SK-N-MC (cell line): ENCODE measurements around the gene RASSF4.
A peak's percentile ranks its signal among the peaks of the same experiment; 100 is the strongest.

Source experiments
- DNase-seq: peaks from one replicate; pipeline ENCODE4 v3.0.0-alpha.2; 2011; ENCODE audit warnings: low read depth, low spot score
- H3K27ac ChIP-seq: fragments of 200-600 bp; sonication (generic); 2 replicates; pipeline ENCODE4 v1.5.1; 2016; ENCODE audit warnings: mixed run types
- H3K36me3 ChIP-seq: fragments of 200-600 bp; sonication (generic); 2 replicates; pipeline ENCODE4 v1.6.1; 2017; ENCODE audit warnings: antibody characterized with exemption, low read length, mixed read lengths; ENCODE audit not compliant: insufficient read depth
- H3K4me3 ChIP-seq: fragments of 200-600 bp; sonication (generic); 2 replicates; pipeline ENCODE4 v1.5.1; 2016
- H3K9ac ChIP-seq: fragments of 200-600 bp; sonication (generic); 2 replicates; pipeline ENCODE4 v1.8.0; 2017; ENCODE audit warnings: mixed run types, mixed read lengths; ENCODE audit not compliant: insufficient read length
- H3K9me3 ChIP-seq: fragments of 200-600 bp; sonication (generic); 2 replicates; pipeline ENCODE4 v1.6.1; 2017; ENCODE audit warnings: low read depth, mild to moderate bottlenecking, antibody characterized with exemption, low read length, moderate library complexity, mixed read lengths
- EZH2 ChIP-seq: fragments of 200-600 bp; sonication (generic); IDR thresholded peaks from one replicate; pipeline ENCODE4 v1.6.1; 2017; ENCODE audit warnings: antibody characterized with exemption
- FOXP2 ChIP-seq: optimal IDR thresholded peaks from 2 replicates; pipeline ENCODE3; 2011; ENCODE audit warnings: mild to moderate bottlenecking, moderate library complexity; ENCODE audit not compliant: insufficient read depth; ENCODE audit errors: extremely low read length, control extremely low read depth
- POLR2AphosphoS5 ChIP-seq: IDR thresholded peaks from 2 replicates; pipeline ENCODE4 v1.6.1; 2012; ENCODE audit warnings: mild to moderate bottlenecking, low read depth, low read length, borderline replicate concordance

Gene RASSF4

GRCh38 chr10:44959247-44960087, at the start of gene RASSF4:
RASSF4 (plus strand) TSS chr10:44959802; CDS start chr10:44970203, 10,401 bp downstream.
- Histone ChIP-seq H3K9ac (peak within 1 kb of the TSS; percentile 63), H3K4me3 (peak within 1 kb of the TSS; percentile 79), H3K9me3 (no peaks in the 10 kb centered on the region), H3K27ac (no peak within 1 kb of the TSS), H3K36me3 (no peaks in the 10 kb centered on the region)
- TF ChIP-seq EZH2, result no peak
- TF ChIP-seq POLR2AphosphoS5, result peak; percentile 76
- DNase-seq, result no peak

- Histone ChIP-seq H3K36me3 (no peaks in the 10 kb centered on the region), H3K27ac (no peak overlapping the region), H3K9ac (no peak overlapping the region), H3K9me3 (no peaks in the 10 kb centered on the region), H3K4me3 (no peak overlapping the region)
- DNase-seq, result no peak
- TF ChIP-seq POLR2AphosphoS5, result no peak
- TF ChIP-seq FOXP2, result no peak
- no peak for TF ChIP-seq EZH2
Observed at GRCh38 chr10:44909910-44910309, 49.7 kb upstream of the RASSF4 start.

GRCh38 chr10:44910602-44911001, 49.0 kb upstream of the RASSF4 start:
- Histone ChIP-seq H3K4me3 (no peak overlapping the region), H3K27ac (no peak overlapping the region), H3K36me3 (no peaks in the 10 kb centered on the region), H3K9ac (no peak overlapping the region), H3K9me3 (no peaks in the 10 kb centered on the region)
- DNase-seq, result no peak
- TF ChIP-seq POLR2AphosphoS5 (no peak), EZH2 (no peak), FOXP2 (no peak)

GRCh38 chr10:44911081-44911540, 48.5 kb upstream of the RASSF4 start, which contains the start of gene TMEM72:
TMEM72 (plus strand) TSS chr10:44911337; CDS start chr10:44911513, 176 bp downstream.
- Histone ChIP-seq H3K9me3 (no peaks in the 10 kb centered on the region), H3K4me3 (no peak within 1 kb of the TSS), H3K9ac (no peak within 1 kb of the TSS), H3K36me3 (no peaks in the 10 kb centered on the region), H3K27ac (no peak within 1 kb of the TSS)
- no peak for DNase-seq
- TF ChIP-seq POLR2AphosphoS5 (no peak), FOXP2 (no peak), EZH2 (no peak)

- H3K36me3 ChIP-seq, result no peaks in the 10 kb centered on the region
- TF ChIP-seq FOXP2 (no peak), POLR2AphosphoS5 (no peak), EZH2 (no peak)
- H3K27ac ChIP-seq, result no peak overlapping the region
- H3K9ac ChIP-seq, result no peak overlapping the region
- no peak for DNase-seq
- H3K9me3 ChIP-seq, result no peaks in the 10 kb centered on the region
- no peak overlapping the region for H3K4me3 ChIP-seq
Observed at GRCh38 chr10:44911951-44912350, 47.7 kb upstream of the RASSF4 start.

GRCh38 chr10:44913350-44914081, 46.1 kb upstream of the RASSF4 start:
- Histone ChIP-seq H3K9me3 (no peaks in the 10 kb centered on the region), H3K36me3 (no peaks in the 10 kb centered on the region), H3K27ac (peak overlapping the region; percentile 87), H3K4me3 (peak overlapping the region; percentile 63), H3K9ac (no peak overlapping the region)
- peak; percentile 80 for DNase-seq
- TF ChIP-seq EZH2, result no peak
- TF ChIP-seq POLR2AphosphoS5, result peak; percentile 18; the same call in 1 of the 2 replicates
- no peak for TF ChIP-seq FOXP2

GRCh38 chr10:44914891-44915290, 44.7 kb upstream of the RASSF4 start:
- TF ChIP-seq EZH2, result no peak
- TF ChIP-seq POLR2AphosphoS5, result no peak
- no peak for TF ChIP-seq FOXP2
- DNase-seq, result no peak
- Histone ChIP-seq H3K36me3 (no peaks in the 10 kb centered on the region), H3K9me3 (no peaks in the 10 kb centered on the region), H3K4me3 (no peak overlapping the region), H3K27ac (no peak overlapping the region), H3K9ac (no peak overlapping the region)

- TF ChIP-seq POLR2AphosphoS5 (no peak), EZH2 (no peak), FOXP2 (no peak)
- Histone ChIP-seq H3K9me3 (no peaks in the 10 kb centered on the region), H3K9ac (no peak overlapping the region), H3K36me3 (no peaks in the 10 kb centered on the region), H3K27ac (no peak overlapping the region), H3K4me3 (no peak overlapping the region)
- DNase-seq, result no peak
Observed at GRCh38 chr10:44916429-44916828, 43.2 kb upstream of the RASSF4 start.
